AG04449 (cell line): Measurements from ENCODE around the gene EEFSEC.

ENCODE experiments used
- CTCF ChIA-PET: fragments of 350-600 bp; formaldehyde crosslinking; extraction: SDS; loops from one replicate; lab custom pipeline; 2021; ENCODE audit warnings: antibody characterized with exemption; lab: Yijun Ruan, JAX
- POLR2A ChIA-PET: fragments of 400-600, 350-600 bp; formaldehyde crosslinking; extraction: SDS; loops from one replicate; lab custom pipeline; 2020; ENCODE audit warnings: antibody characterized with exemption, inconsistent platforms; lab: Yijun Ruan, JAX
- DNase-seq: peaks from one replicate; pipeline ENCODE4 v3.0.0-alpha.2; 2010; ENCODE audit warnings: low read depth, low spot score
- H3K4me3 ChIP-seq: 2 replicates; pipeline ENCODE4 v1.5.1; 2011; ENCODE audit warnings: low read depth, mild to moderate bottlenecking, control low read depth, low read length
- CTCF ChIP-seq: IDR thresholded peaks from one replicate; pipeline ENCODE4 v1.5.1; 2011; ENCODE audit warnings: mild to moderate bottlenecking, moderate library complexity, low read length, control low read depth, inconsistent platforms; ENCODE audit not compliant: insufficient read depth; ENCODE audit errors: missing control alignments

Gene EEFSEC

GRCh38 chr3:128431803-128432300 is 278.6 kb downstream of the EEFSEC start:
- TF ChIP-seq CTCF: no peak
- no peak overlapping the region for H3K4me3 ChIP-seq
- DNase-seq: no peak
- ChIA-PET POLR2A (no interaction called here), CTCF (interaction anchor here (1.0 to 1.6 kb wide), 4 partner anchors 8 to 255 kb away, joined by 3 to 5 read pairs (median 3); no protein-coding TSS in a partner anchor)

DNA sequence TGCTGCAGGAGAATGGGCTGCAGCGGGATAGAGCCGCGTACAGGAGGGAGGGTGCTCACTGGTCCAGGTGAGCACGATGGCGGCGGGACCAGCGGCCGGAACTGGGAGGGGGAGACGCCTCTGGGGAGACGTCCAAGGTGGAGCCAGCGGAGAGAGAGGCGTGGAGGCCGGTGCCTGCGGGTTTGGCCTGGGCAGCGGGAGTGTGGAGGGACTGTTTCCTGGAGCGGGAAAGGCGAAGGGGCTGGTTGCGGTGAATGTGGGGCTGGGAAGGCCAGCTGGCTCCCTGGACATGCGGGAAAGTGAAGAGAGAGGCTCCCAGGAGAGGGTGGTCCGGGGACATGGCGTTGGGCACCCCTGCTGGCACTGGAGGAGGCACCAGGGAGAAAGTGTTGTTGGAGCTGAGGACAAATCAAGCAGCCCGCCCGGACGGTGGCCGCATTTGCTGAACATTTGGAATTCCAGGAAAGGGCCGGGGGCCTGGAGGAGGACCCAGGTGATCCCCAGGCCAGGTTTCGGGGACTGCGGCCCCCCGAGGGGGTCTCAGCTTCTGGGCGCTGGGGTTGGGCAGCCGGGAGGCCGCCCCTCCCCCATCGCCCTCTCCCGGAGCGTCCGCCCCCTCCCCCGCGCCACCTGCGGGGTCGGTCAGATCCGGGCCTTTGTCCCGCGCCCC is 279.2 kb downstream of the EEFSEC start:
- no peak for DNase-seq
- no peak for TF ChIP-seq CTCF
- ChIA-PET CTCF (interaction anchor here (1.0 to 1.6 kb wide), 6 partner anchors 9 to 255 kb away, joined by 3 to 5 read pairs (median 4); no protein-coding TSS in a partner anchor), POLR2A (no interaction called here)
- H3K4me3 ChIP-seq: no peak overlapping the region

- no peak for TF ChIP-seq CTCF
- CTCF ChIA-PET: interaction anchor here (1.0 to 1.6 kb wide), 6 partner anchors 9 to 256 kb away, joined by 3 to 5 read pairs (median 4); no protein-coding TSS in a partner anchor
- no peak for DNase-seq
- peak overlapping the region; percentile 12; the same call in 1 of the 2 replicates for H3K4me3 ChIP-seq
- POLR2A ChIA-PET: no interaction called here
Observed at GRCh38 chr3:128432971-128433836, 279.9 kb downstream of the EEFSEC start.

- CTCF ChIA-PET: interaction anchor here (1.5 to 2.9 kb wide), 3 partner anchors 9 to 151 kb away, joined by 4 to 12 read pairs (median 7); no protein-coding TSS in a partner anchor
- no peak overlapping the region for H3K4me3 ChIP-seq
- no peak for TF ChIP-seq CTCF
- POLR2A ChIA-PET: no interaction called here
- DNase-seq: no peak
Observed at GRCh38 chr3:128433837-128434165, 280.5 kb downstream of the EEFSEC start.

GRCh38 chr3:128434524-128434923 is 281.2 kb downstream of the EEFSEC start:
- no peak overlapping the region for H3K4me3 ChIP-seq
- ChIA-PET CTCF (interaction anchor here (1.7 to 2.9 kb wide), 3 partner anchors 9 to 150 kb away, joined by 5 to 12 read pairs (median 7); no protein-coding TSS in a partner anchor), POLR2A (no interaction called here)
- no peak for DNase-seq
- no peak for TF ChIP-seq CTCF

DNA sequence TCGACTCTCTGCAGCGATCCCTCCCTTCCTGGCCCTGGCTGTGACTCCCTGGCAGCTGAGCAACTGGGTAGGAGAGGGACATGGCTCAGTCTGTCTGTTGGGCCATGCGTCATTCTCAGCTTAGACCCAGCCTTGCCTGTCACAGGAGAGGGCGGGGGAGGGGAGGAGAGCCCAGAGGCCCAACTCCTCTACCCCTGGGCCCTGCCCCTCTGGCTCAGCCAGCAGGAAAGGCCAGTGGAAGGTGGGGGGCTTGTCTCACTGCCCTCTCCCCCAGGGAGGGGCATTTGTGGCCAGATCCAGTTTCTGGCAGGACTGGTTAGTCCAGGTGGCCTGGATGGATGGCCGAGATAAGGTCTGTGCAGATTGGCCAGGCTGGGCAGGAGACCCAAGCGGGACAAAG is 281.8 kb downstream of the EEFSEC start:
- no peak for DNase-seq
- ChIA-PET CTCF (interaction anchor here (1.7 to 2.9 kb wide), 3 partner anchors 10 to 150 kb away, joined by 5 to 12 read pairs (median 7); no protein-coding TSS in a partner anchor), POLR2A (no interaction called here)

More for the DNA sequence above, 281.8 kb downstream of the EEFSEC start:
- no peak for TF ChIP-seq CTCF
- no peak overlapping the region for H3K4me3 ChIP-seq
